M059J (cell line): ENCODE data around the gene UBE2V1. TPM values are rescaled to one million over a fixed set of nuclear protein-coding genes. Genes with fewer than 3 reads are reported as not detected.
"Not testable (repeated sequence)": the region's sequence is repeated elsewhere in the genome, so short reads cannot be mapped to it uniquely, and the experiment has no call there.

Experiments
- DNase-seq: peaks from one replicate; pipeline ENCODE4 v3.0.0-alpha.2; 2012; ENCODE audit warnings: low read depth
- total RNA-seq: library from RNA; depleted of rRNA; stranded (reverse); fragments of >200 nt; shearing (Covaris generic); gene quantifications from 2 replicates; pipeline ENCODE4 v1.2.3, GENCODE V29; 2014

UBE2V1 gene
- total RNA-seq, 1 experiment from 2014 or later: 135 TPM

GRCh38 chr20:50137702-50138101 is 24.8 kb upstream of the UBE2V1 start:
- peak; percentile 65 for DNase-seq

GRCh38 chr20:50136822-50137599 is 24.1 kb upstream of the UBE2V1 start:
- peak; percentile 79 for DNase-seq

DNA sequence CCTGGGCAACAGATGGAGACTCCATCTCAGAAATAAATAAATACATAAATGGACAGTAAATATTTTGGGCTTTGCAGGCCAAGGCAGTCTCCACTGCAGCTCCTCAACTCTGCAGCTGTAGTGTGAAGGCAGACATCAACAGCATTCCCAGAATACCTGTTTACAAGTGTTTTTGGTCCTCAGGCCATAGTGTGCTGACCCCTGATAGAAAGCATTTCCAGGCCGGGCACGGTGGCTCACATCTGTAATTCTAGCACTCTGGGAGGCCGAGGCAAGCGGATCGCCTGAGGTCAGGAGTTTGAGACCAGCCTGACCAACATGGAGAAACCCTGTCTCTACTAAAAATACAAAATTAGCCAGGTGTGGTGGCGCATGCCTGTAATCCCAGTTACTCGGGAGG is 22.2 kb upstream of the UBE2V1 start:
- DNase-seq: not testable (repeated sequence)

DNA sequence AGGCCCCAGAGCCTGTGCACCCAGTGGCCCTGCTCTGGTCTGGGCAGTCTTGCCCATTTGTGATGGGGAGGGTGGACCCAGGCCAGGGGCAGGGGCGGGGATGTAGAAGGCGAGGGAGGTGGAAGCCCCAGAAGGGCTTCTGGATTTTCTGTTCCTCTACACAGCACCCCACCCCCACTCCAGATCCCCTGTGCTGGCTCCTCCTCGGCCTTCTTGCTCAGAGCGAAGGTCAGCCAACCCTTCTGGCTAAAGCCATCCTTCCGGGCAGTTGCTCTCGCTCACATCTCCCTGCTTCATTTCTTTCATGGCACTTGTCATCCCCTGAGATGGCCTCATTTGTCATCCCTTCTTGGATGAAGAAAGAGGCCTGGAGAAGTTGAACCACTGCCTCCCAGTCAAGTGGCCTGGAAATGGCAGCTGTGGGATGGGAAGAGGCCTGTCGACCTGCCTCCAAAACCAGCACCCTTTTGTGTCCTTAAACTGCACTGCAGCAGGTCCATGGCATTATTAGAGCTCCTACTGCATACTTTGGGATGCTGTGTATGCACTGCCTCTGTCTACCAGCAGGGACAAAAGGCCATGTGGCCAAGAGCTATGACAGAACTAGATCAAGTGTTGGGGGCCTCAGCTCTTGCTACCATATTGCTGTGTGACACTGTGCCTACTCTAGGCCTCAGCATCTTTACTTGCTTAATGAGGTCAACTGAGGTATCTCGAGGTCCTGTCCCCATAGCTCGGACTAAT is 20.7 kb upstream of the UBE2V1 start:
- DNase-seq: no peak

GRCh38 chr20:50133041-50133440 is 20.1 kb upstream of the UBE2V1 start:
- DNase-seq: no peak

- peak; percentile 33 for DNase-seq
Measured at GRCh38 chr20:50130995-50131394, 18.0 kb upstream of the UBE2V1 start.

- DNase-seq: peak; percentile 14
Measured at GRCh38 chr20:50130356-50130723, 17.4 kb upstream of the UBE2V1 start.

GRCh38 chr20:50129662-50130355 is 16.9 kb upstream of the UBE2V1 start:
- peak; percentile 27 for DNase-seq

DNA sequence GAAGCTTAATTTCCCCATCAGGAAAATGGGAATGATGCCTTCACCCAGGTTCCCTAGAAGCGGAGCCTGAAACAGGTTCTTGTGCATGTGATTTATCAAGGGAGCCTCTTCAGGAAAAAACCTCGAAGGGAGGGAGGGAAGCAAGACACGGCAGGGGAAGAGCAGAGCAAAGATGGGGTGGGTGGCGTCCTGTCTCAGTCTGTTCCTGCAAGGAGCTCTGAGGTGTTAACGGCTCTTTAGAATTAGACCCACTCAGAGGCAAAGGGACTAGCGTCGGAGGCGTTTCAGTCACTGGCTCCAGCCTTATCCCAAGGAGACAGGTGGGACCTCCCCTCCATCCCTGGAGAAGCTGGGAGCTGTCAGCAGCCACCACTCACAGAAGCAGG is 15.6 kb upstream of the UBE2V1 start:
- DNase-seq: no peak

DNA sequence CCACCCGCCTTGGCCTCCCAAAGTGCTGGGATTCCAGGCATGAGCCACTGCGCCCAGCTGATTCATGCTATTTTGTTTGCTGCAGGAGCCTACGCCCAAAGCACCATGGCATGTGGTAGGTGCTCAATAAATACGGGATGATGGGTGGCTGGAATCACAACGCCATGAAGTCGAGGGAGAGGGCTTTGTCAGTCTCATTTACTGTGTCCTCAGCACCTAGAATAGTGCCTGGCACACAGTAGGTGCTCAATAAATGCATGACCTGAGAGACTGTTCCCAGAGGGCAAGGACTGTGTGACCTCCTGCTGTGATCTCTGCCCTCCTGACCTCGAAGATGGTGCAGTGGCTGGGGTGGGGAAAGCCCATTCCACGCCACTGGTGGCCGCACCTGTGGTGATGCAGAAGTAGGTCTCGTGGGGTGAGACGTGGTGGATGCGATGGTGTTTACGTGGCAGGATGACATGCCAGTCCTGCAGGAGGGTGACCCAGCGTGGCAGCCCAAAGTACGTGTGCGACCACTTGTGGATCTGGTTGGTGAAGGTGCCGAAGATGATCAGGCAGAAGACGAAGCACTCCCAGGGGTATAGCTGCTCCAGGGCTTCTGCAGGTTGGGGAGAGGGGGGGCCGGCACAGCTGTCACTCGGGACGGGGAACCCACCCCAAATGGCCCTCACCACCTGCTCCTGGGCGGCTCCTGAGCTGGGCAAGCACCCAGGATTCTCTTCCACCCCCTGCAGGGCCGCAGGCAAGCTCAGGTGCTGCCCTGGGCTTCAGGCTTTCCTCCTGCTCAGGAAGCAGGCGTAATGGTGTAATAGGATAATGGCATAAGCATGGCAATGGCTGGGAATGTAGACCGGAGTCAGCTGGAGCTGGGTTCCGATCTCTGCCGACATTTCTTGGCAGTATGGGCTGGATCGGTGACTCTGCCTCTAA is 14.9 kb upstream of the UBE2V1 start:
- no peak for DNase-seq

GRCh38 chr20:50126662-50127061 is 13.7 kb upstream of the UBE2V1 start:
- no peak for DNase-seq

- no peak for DNase-seq
Measured at GRCh38 chr20:50125279-50125678, 12.3 kb upstream of the UBE2V1 start.

GRCh38 chr20:50124496-50124895 is 11.5 kb upstream of the UBE2V1 start:
- no peak for DNase-seq

DNA sequence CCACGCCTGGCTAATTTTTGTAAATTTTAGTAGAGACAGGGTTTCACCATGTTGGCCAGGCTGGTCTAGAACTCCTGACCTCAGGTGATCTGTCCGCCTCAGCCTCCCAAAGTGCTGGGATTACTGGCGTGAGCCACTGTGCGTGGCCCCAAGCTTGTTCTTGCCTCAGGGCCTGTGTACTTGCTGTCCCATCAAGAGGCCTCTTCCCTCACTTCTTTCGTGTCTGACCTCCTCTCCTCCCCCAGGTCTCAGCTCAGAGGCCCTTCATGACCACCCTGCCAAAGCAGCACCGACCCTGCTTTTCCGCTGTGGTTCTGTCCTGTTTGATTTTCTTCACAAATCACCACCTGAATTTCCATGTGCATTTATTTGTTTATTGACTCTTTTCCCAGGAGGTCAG is 10.5 kb upstream of the UBE2V1 start:
- no peak for DNase-seq

DNA sequence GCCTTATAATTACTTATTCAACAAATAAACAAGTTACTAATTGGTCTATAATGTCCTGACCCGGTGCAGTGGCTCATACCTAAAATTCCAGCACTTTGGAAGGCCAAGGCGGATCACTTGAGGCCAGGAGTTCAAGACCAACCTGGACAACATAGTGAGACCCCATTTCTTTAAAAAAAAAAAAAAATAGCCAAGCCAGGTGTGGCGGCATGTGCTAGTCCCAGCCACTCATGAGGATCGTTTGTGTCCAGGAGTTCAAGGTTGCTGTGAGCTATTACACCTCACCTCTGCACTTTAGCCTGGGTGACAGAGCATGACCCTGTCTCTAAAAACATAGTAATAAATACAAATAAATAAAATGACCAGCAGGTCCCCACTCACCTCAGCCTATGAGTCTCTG is 9.8 kb upstream of the UBE2V1 start:
- no peak for DNase-seq

DNA sequence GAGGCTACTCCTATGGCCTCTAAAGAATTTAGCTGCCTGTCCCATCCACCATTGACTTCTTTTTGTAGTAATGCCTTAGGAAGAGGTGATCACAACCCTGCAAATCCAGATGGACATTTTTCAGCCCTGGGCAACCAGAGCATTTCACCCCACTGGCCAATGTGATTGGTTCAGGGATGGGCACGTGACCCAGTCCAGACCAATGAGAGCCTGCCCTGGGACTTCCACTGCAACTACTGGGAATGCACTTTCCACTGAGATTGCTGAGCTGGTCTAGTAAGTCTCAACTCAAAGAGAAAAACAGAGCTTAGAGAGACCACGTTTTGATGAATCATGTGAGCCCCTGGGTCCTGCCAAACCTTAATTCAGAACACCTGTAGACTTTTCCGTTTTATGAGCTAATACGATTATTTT is 8.9 kb upstream of the UBE2V1 start:
- DNase-seq: peak; percentile 76

GRCh38 chr20:50120935-50121693 is 8.2 kb upstream of the UBE2V1 start:
- DNase-seq: peak; percentile 80

GRCh38 chr20:50118203-50118602 is 5.3 kb upstream of the UBE2V1 start:
- no peak for DNase-seq

DNA sequence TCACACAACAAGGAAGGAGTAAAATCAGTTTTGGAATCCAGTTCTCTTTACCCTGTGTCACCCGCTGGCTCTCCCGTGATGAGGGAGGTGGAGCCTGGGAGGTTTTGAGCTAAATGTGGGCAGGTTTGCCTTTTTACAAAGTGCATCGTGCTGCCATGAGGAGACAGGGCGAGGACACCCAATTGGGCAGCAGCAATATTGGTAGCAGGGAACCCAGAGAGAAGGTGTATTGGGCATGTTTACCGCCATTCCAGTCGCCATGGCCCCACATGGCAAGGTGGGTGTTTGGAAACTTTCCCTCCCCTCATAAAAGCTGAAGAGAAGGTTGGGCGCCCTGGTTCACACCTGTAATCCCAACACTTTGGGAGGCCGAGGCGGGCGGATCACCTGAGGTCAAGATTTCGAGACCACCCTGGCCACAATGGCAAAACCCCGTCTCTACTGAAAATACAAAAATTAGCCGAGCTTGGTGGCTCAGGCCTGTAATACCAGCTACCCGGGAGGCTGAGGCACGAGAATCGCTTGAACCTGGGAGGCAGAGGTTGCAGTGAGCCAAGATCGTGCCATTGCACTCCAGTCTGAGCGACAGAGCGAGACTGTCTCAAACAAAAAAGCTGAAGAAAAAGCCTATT is 3.5 kb upstream of the UBE2V1 start:
- DNase-seq: no peak
